WERI-Rb-1 (cell line): ENCODE measurements around the gene CCBE1.
"Not testable (repeated sequence)": the region's sequence is repeated elsewhere in the genome, so short reads cannot be mapped to it uniquely, and the experiment has no call there.

Source experiments
- DNase-seq: peaks from one replicate; pipeline ENCODE4 v3.0.0-alpha.2; 2020
- H3K27ac ChIP-seq: fragments of 250-450 bp; sonication (Bioruptor Pico); 2 replicates; pipeline ENCODE4 v1.5.1; 2020; ENCODE audit warnings: mild to moderate bottlenecking, moderate library complexity
- H3K27me3 ChIP-seq: fragments of 250-450 bp; sonication (Bioruptor Pico); 2 replicates; pipeline ENCODE4 v1.5.1; 2021; ENCODE audit warnings: mild to moderate bottlenecking, low read depth, moderate library complexity; ENCODE audit not compliant: insufficient read depth, severe bottlenecking
- H3K36me3 ChIP-seq: fragments of 250-450 bp; sonication (Bioruptor Pico); 2 replicates; pipeline ENCODE4 v1.5.1; 2020; ENCODE audit warnings: mild to moderate bottlenecking, moderate library complexity
- H3K4me3 ChIP-seq: 2 replicates; pipeline ENCODE4 v1.5.1; 2011; ENCODE audit warnings: low read depth, mild to moderate bottlenecking, control low read depth, low read length
- H3K9me3 ChIP-seq: fragments of 250-450 bp; sonication (Bioruptor Pico); 2 replicates; pipeline ENCODE4 v1.5.1; 2021; ENCODE audit warnings: mild to moderate bottlenecking, moderate library complexity; ENCODE audit not compliant: severe bottlenecking
- TF ChIP-seq, protein P1 (sequence below): IDR thresholded peaks from 2 replicates; pipeline ENCODE4 v1.5.1; 2011; ENCODE audit warnings: low read depth, mild to moderate bottlenecking, control low read depth, inconsistent platforms, low read length

Gene CCBE1

DNA sequence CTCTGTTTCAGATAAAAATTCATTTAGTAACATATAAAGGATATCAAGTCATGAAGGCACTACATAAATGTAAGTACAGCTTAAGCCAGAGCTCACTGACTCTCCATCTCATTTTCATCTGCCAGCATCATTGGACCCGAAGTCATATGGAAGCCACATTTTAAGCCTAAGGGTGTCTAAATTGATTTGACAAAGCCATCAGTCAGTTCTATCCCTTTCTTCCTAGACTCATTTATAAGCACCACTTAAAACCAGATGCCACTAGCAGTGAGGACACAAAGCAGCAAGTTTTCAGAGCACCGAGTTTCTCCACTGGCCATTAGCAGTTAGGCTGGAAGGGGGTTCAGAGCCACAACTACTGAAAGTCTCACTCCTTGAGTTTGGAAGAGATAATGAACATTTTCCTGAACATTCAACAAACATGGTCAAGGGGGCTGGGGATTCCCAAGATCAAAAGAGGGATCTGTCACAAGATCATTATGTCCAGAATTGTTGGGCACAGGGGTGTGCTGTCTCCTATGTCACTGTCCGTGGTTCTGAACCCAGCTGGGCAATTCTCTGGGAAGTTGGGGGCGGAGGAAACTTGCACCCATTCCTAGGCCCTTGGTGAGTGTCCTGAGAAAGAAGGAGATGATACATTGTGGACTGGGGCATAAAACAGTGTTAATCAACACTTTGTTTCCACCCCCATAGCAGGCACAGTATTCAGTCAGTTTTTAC lies 179.6 kb downstream of the CCBE1 start:
- no peak for DNase-seq
- TF ChIP-seq, protein P1, sequence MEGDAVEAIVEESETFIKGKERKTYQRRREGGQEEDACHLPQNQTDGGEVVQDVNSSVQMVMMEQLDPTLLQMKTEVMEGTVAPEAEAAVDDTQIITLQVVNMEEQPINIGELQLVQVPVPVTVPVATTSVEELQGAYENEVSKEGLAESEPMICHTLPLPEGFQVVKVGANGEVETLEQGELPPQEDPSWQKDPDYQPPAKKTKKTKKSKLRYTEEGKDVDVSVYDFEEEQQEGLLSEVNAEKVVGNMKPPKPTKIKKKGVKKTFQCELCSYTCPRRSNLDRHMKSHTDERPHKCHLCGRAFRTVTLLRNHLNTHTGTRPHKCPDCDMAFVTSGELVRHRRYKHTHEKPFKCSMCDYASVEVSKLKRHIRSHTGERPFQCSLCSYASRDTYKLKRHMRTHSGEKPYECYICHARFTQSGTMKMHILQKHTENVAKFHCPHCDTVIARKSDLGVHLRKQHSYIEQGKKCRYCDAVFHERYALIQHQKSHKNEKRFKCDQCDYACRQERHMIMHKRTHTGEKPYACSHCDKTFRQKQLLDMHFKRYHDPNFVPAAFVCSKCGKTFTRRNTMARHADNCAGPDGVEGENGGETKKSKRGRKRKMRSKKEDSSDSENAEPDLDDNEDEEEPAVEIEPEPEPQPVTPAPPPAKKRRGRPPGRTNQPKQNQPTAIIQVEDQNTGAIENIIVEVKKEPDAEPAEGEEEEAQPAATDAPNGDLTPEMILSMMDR = no peak
- Histone ChIP-seq H3K27ac (no peak overlapping the region), H3K4me3 (no peak overlapping the region), H3K9me3 (peaks cover 6% of the 10 kb centered on the region), H3K36me3 (no peaks in the 10 kb centered on the region), H3K27me3 (no peaks in the 10 kb centered on the region)

DNA sequence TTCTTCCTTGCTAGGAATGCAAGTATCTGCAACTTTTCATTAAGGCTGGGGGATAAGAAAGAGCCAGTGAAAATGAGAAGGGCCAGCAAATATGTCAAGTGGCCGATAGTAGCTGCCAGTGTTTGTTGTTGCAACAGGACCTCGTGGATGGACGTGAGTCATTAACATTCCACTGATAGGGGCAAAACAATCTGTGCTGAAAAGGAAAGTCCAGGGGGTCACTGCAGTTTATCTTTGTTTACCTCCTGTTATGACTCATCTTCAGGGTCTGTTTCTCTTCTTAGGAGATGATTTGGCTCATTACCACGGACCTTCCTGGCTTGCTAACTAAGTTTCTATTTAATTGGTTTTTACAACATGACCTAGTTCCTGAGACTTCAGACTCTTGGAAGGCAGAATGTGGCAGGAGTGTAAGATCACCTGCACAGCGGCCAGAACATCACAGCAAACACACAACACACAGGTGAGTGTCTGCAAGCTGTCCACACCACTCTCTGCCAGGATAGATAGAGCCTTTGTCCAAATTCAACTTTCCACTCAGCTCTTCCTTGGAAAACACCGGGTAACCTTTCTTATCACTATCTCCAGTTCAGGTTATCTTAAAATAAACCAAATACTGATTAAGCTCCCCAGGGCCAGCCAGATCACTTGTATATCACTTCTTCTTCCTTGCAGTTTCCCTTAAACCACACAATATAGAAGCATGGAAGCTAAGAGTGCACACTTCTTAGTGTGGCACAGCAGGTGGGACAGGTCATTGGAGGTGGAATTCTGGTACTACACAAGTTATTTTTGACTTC lies 180.7 kb downstream of the CCBE1 start:
- H3K9me3 ChIP-seq = peaks cover 6% of the 10 kb centered on the region
- H3K36me3 ChIP-seq = no peaks in the 10 kb centered on the region
- H3K27me3 ChIP-seq = no peaks in the 10 kb centered on the region
- TF ChIP-seq, protein P1 = no peak
- no peak for DNase-seq
- H3K27ac ChIP-seq = no peak overlapping the region
- no peak overlapping the region for H3K4me3 ChIP-seq

- not testable (repeated sequence) for H3K9me3 ChIP-seq, DNase-seq, H3K27ac ChIP-seq, H3K36me3 ChIP-seq, H3K4me3 ChIP-seq, H3K27me3 ChIP-seq
These were observed 181.3 kb downstream of the CCBE1 start for GRCh38 chr18:59515956-59516355.

DNA sequence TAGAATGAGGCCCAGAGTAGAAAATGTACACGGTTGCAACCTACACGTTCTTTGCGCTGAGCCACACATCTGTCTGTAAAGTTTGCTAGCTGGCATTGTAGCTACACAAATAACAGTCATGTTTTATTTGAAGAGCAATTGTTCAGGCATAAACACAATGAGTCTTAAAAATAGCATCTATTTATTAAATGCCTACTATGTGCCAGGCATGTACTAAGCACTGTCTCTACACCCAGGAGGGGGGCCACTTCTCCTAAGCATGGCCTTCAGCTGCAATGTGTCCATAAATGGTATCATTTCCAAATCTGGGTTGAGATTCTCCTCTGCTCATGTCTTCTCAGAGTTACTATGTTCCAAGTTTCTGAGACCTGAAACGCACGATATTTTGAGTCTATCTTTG lies 182.1 kb downstream of the CCBE1 start:
- Histone ChIP-seq H3K36me3 (no peaks in the 10 kb centered on the region), H3K27me3 (no peaks in the 10 kb centered on the region), H3K27ac (no peak overlapping the region), H3K4me3 (no peak overlapping the region), H3K9me3 (peaks cover 5% of the 10 kb centered on the region)
- DNase-seq = no peak
- TF ChIP-seq, protein P1 = no peak

DNA sequence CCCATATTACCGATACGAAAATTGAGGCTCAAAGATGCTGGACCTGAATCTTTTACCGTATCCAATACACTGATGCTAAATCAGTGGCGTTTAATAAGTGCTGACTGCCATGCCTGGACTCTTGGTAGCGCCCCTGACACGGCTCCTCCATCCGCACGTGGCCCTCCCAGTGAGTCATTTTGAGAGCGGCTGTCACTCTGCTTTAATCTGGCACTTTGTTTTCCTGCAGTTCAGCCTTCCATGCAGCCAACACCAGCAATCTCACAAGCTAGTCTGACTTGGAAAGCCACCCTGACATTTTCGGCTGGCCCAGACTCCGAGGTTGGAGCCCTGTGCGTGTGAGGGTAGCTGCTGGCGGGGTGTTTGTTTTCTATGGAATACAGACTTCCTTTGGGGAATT lies 183.0 kb downstream of the CCBE1 start:
- Histone ChIP-seq H3K36me3 (no peaks in the 10 kb centered on the region), H3K27me3 (no peaks in the 10 kb centered on the region), H3K27ac (no peak overlapping the region), H3K9me3 (no peaks in the 10 kb centered on the region), H3K4me3 (no peak overlapping the region)
- DNase-seq = peak; percentile 75
- TF ChIP-seq, protein P1 = no peak

DNA sequence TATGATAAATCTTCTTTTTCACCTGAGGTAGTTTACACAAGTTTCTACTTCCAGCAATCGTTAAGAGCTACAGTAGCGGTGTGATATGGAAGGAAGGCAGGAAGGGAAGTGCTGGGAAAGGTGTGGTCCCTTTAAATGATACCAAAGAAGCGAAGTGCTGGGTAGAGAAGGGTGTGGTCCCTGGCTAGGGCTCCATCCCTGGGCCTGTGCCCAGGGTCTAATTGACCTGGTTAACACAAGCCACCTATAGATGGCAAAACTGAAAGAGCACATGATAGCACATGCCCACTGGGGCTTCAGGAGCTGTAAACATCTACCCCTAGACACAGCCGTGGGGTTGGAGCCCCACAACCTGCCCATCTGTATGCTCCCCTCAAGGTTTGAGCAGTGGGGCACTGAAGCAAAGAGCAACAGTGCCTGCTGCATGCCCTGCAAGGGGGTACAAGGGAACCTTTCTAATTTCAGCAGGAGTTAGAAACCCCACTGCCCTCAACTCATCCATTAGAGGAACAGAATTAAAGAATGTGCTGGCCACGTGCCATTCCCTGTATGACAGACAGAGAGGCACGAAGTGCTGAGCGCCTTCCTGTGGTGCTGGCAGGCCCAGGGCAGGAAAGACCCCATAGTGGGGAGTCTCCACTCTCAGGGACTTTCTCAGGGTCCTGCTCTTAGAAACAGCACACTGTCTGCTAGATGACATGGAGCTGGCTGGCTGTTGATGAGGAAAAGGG lies 185.0 kb downstream of the CCBE1 start:
- H3K27ac ChIP-seq = no peak overlapping the region
- H3K9me3 ChIP-seq = no peaks in the 10 kb centered on the region
- DNase-seq = no peak
- H3K27me3 ChIP-seq = no peaks in the 10 kb centered on the region
- no peak overlapping the region for H3K4me3 ChIP-seq
- TF ChIP-seq, protein P1 = no peak
- H3K36me3 ChIP-seq = no peaks in the 10 kb centered on the region
